ENCODE results near the gene USHBP1.

The USHBP1 gene, protein sequence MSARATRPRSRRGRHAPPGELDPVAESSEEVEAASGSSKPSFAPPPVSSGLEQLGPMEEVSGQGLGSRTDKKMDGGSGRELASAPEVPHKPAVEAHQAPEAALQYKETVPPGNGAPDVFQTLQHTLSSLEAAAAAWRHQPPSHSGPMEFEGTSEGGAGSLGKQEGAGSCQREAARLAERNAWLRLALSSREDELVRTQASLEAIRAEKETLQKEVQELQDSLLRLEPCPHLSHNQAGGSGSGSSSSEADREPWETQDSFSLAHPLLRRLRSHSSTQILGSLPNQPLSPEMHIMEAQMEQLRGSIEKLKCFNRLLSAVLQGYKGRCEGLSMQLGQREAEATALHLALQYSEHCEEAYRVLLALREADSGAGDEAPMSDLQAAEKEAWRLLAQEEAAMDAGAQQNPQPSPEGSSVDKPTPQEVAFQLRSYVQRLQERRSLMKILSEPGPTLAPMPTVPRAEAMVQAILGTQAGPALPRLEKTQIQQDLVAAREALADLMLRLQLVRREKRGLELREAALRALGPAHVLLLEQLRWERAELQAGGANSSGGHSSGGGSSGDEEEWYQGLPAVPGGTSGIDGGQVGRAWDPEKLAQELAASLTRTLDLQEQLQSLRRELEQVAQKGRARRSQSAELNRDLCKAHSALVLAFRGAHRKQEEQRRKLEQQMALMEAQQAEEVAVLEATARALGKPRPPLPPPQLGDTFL

DNA sequence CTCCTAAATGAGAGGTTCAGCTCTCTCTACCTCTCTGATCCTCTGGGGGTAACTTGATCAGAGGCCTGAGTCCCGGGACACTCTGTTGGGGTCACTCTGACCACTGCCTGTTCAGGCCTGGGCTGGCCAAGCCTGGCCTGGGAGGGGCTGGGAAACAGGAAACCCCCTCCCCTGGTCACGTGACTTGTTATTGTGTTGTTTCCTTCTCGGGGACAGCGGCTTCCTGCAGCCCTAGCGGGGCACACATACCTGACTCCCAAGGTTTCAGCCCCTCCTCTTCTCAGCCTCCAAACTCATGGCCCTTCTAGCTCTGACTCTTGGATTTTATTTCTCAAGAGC is at the start of gene USHBP1:
Gene USHBP1 (minus strand): TSS at position 105 of the 339 bp plus-strand sequence. CDS start 446 bp downstream, outside the sequence.
- DNase-seq (ENCODE audit: extremely low read depth, low read depth): no peak
- TF ChIP-seq, protein P1, sequence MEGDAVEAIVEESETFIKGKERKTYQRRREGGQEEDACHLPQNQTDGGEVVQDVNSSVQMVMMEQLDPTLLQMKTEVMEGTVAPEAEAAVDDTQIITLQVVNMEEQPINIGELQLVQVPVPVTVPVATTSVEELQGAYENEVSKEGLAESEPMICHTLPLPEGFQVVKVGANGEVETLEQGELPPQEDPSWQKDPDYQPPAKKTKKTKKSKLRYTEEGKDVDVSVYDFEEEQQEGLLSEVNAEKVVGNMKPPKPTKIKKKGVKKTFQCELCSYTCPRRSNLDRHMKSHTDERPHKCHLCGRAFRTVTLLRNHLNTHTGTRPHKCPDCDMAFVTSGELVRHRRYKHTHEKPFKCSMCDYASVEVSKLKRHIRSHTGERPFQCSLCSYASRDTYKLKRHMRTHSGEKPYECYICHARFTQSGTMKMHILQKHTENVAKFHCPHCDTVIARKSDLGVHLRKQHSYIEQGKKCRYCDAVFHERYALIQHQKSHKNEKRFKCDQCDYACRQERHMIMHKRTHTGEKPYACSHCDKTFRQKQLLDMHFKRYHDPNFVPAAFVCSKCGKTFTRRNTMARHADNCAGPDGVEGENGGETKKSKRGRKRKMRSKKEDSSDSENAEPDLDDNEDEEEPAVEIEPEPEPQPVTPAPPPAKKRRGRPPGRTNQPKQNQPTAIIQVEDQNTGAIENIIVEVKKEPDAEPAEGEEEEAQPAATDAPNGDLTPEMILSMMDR (IDR thresholded peaks at IDR 0.05; ENCODE audit: low read depth, low read length): no peak

DNA sequence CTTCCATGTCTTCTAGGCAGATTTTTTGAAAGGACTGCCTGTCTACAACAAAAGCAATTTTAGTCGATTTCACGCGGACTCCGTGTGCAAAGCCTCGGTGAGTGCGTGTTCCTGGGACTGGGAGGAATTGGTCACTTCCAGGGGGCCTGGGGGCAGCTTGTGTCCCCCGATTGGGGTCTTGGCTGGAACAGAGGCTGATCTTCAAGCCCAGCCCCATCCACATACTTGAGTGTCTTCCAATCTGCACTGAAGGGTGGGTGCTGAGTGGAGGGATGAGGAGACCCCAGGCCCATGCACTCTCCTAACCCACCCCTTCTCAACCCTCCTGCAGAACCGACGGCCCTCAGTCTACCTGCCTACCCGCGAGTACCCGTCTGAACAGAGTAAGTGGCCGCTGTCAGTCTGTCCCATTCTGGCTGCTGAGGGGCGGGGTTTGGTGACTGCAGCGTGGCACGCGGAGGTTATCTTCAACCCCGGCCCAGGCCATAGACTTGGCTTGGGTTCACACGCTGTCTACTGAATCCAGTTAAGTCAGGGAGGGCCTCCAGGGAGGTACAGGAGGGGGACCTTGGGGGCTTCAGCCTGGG is 49.6 kb upstream of the USHBP1 start:
- DNase-seq (ENCODE audit: extremely low read depth, low read depth): no peak
- TF ChIP-seq, protein P1 (IDR thresholded peaks at IDR 0.05; ENCODE audit: low read depth, low read length): no peak

DNA sequence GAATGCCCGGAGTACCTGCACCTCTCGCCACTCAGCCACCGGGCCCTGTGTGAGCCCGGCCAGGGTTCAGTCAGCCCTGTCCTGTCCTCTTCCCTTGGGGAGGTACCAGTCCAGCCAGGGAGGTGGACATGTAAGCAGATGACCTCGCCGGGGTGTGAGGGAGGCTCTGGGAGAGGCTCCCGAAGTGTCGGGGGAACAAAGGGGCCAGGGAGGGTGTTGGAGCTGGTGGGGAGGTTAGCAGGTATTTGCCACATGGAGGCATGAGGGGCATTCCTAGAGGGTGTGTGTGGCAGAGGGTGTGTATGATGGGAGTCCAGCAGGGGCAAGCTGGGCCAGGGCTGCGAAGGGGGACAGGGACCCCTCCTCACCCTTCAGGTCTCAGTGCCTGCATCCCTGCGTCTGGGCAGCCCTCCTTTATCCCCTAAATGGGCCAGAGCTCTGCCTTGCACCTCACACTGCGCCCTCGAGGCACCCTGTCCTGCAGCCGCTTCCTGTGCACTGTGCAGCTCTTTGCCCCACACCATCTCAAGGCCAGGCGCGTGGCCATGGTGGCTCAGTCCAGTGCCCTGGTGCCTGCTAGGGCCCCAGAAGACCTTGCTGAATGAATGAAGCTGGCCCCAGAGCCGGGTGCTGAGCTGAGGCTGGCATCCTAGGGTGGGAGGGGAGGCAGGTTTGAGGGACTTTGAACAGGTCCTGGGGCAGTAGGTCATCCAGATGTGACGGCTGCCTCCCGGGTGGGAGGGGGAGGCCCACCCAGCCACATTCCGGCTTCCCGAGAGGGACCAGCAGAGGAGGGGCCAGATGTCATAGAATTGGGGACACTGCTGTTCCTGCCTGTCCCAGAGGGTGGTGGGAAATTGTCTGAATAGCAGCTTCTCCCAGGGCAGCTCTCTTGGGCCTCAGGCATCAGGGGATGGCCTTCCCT is 47.9 kb upstream of the USHBP1 start:
- TF ChIP-seq, protein P1 (IDR thresholded peaks at IDR 0.05; ENCODE audit: low read depth, low read length): no peak

DNA sequence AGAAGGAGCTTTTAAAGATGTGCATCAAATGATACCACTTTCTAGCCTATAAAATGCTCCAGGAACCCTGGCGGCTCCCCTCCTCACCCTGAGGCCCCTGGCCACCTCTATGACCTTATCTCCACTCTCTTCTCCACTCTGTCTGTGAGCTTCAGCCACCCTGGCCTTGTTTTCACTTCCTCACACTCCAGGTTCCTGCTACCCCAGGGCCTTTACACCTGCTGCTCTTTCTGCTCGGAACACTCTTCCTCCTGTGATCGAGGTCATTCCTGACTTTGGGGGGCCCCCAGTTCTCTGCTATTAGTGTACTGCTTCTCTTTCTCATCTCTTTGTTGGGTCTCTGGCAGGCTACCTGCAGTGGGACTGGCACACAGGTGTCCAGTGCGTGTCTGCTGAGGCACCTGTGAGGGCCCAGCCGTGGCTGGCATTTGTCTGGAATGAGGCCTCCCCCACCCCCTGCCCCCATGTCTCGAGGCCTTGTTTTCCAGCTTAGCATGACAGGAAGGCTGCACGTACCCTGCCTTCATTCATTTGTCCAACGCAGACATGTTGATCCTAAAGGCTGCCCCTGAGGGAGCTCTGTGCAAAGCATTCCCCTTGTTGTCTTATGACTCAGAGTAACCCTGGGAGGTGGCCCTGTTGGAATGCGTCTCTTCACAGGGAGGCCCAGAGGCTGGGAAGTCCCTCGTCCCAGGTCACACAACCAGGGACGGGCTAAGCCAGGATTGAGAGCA is 47.1 kb upstream of the USHBP1 start:
- DNase-seq (ENCODE audit: extremely low read depth, low read depth): no peak
- TF ChIP-seq, protein P1 (IDR thresholded peaks at IDR 0.05; ENCODE audit: low read depth, low read length): no peak

More for the DNA sequence above, 47.9 kb upstream of the USHBP1 start:
- DNase-seq (ENCODE audit: extremely low read depth, low read depth): no peak

DNA sequence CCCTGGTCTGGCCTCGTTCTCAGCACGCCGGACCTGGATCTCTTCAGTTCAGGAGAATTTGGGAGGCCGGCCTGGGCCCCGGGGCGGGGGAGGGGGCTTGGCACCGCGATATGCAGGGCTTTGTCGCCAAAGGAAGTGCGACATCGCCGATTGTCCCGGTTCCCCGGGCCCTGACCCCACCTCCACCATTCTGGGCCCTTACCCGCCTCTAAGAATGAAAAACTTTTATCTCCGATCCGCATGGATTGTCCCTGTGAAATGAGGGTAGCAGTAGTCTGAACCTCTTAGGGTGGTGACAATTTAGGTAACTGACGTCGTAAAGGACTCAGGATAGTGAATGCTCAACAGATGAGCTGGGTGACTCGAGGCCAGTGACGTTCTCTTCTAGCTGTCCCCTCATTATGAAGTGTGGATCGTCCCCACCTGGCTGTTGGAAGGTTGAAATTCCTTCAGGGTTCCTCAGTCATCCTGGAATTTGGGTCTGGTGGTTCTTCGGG is 45.5 kb upstream of the USHBP1 start:
- DNase-seq (ENCODE audit: extremely low read depth, low read depth): no peak
- TF ChIP-seq, protein P1 (IDR thresholded peaks at IDR 0.05; ENCODE audit: low read depth, low read length): no peak

DNA sequence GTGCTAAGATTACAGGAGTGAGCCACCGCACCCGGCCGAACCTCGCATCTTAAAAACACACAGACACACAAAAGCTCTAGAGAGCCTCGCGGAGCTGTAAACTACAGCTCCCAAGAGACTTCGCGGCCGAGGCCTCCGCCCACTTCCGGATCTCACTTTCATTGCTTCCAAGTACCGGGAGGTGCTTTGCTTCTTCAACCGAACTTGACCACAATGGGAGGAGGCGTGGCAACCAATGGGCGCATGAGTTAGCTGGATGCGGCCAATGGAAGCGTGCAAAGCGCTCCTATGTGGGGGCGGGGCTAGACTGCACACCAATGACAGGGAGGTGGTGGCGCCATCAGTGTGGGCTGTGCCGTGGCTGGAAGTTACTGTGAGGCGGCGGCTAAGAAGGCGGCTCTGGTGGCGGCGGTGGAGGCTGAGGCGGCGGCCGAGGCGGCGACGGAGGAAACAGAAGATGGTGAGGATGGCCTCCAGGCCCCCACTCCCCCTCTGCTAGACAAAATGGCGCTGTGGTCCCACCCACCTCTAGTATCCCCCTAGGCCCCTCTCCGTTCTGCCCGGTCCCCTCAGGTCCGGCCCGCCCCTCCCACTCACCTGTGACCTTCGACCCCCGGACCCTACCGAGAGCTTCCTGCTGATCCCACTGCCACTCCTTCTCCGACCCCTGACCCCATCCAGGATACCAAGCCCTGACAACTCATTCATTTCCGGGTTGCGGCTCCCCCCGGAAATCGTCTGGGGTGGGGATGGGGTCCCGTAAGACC is 44.8 kb upstream of the USHBP1 start, which contains the start of gene DDA1:
Gene DDA1 (plus strand): TSS at position 366 of the 767 bp plus-strand sequence. CDS start 92 bp downstream, at position 458.
- TF ChIP-seq, protein P1 (IDR thresholded peaks at IDR 0.05; ENCODE audit: low read depth, low read length): no peak
- DNase-seq (ENCODE audit: extremely low read depth, low read depth): peak; percentile 99
